Erythroblast (primary cell): Measurements from ENCODE around the gene PLEKHA5.

Source experiments
- GATA1 ChIP-seq: IDR thresholded peaks from 2 replicates; pipeline ENCODE4 v1.6.1; 2011; ENCODE audit warnings: low read depth, mild to moderate bottlenecking, control low read depth, low read length, moderate library complexity
- POLR2A ChIP-seq: IDR thresholded peaks from 2 replicates; pipeline ENCODE4 v1.6.1; 2011; ENCODE audit warnings: mild to moderate bottlenecking, low read length

DNA sequence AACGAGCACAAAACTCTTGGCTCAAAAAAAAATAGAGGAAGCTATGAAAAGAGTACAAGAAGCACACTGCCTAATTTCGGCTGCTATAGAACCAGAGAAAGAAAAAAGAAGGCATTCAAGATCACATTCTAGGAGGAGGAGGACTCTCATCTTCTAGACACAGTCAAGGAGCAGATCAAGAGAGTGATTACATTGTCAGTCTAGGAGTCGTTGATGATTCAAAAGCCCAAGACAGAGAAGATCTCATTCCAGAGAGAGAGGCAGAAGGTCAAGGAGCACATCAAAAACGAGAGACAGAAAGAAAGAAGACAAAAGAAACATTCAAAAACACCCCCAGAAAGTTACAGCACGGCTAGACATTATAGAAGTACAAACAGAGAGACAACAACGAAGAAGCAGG, 177.9 kb downstream of the PLEKHA5 start:
- TF ChIP-seq POLR2A (no peak), GATA1 (no peak)
